NCI-H128 (cell line): ENCODE measurements around the gene INTS1.
"Not testable (repeated sequence)": the region's sequence is repeated elsewhere in the genome, so short reads cannot be mapped to it uniquely, and the experiment has no call there.

ENCODE experiments used
- DNase-seq: peaks from one replicate; lab custom pipeline; 2025; ENCODE audit not compliant: unreplicated experiment; lab: John Stamatoyannopoulos, UW

The INTS1 gene

DNA sequence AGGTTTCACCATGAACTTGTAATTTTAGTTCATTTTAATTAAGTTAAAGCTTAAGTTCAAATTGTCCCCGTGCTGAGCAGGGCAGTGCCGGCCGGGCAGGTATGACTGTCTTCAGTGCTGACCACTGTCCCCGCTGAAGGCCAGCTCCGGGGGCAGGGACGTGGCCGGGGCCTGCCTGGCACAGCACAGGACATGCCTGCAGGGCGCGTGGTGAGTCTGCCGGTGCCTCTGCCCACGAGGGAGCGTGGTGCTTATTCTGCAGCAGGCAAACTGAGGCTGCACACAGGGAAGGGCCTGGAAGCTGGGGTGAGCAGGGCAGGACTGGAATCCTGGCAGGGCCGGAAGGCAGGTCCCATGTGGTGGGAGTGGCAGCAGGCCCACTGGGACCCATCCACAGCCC is 54.7 kb downstream of the INTS1 start:
- DNase-seq, result no peak

GRCh38 chr7:1448958-1449357 is 55.2 kb downstream of the INTS1 start:
- no peak for DNase-seq

DNA sequence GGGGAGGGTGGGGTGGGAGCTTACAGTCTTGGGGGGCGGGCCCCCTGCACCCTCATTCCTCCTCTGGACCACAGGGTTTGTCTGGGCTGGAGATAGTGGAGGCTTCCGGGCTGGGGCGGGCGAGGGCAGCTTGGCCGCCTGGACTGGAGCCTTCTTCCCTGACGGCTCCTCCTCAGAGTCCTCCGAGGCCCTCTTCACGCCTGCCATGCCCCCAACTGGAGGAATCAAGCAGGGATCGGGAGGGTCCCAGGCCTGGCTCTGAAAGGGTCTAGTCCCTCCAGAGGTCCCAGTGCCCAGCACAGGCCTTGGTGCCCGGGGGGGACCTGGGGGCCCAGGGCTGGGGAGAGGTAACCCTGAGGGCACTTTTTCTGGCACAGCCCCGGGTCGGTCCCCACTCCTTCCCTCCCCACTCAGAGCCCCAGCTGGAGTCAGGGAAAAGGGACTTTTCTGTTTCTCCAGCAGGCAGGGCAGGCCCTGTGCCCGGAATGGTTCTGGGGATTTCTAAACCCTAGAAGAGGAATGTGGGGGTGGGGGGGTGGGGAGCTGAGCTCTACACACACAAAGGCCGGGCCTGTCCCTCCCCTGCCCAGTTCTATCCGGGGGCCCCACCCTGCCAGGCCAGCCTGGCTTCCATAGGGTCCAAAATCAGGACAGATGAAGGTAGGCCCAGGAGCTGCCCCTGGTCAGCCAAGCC is 56.5 kb downstream of the INTS1 start:
- DNase-seq, result no peak

DNA sequence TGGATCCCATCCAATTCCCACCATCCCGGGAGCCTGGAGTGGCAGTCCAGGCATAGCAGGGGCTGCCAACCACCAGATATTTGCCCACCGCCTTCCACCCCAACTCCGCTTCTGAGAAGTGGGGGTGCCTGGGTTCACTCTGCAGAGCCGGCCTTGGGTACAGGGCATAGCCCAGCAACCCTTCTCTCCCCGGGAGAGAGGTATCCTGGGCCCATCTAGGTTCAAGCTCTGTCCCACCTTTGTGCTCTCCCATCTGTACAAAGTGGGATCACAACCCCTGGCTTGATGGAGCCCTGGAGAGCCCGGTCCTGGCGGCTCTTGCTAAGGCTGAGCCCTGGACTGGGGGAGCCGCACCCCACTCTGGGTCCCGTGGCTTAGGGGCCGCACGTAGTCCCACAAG is 57.1 kb downstream of the INTS1 start:
- no peak for DNase-seq

GRCh38 chr7:1446620-1447032 is 57.6 kb downstream of the INTS1 start:
- no peak for DNase-seq

DNA sequence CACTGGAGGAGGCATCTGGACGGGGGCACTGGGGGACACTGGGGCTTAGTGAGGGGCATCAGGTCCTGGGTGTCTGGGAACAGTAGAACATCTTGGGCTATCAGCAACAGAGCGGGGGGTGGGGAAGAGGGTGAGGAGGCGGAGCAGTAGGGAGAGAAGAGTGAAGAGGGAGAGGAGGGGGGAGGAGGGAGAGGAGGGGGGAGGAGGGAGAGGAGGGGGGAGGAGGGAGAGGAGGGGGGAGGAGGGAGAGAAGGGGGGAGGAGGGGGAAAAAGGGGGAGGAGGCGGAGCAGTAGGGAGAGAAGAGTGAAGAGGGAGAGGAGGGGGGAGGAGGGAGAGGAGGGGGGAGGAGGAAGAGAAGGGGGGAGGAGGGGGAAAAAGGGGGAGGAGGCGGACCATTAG is 58.2 kb downstream of the INTS1 start:
- not testable (repeated sequence) for DNase-seq

GRCh38 chr7:1445341-1445740 is 58.8 kb downstream of the INTS1 start:
- DNase-seq, result no peak

DNA sequence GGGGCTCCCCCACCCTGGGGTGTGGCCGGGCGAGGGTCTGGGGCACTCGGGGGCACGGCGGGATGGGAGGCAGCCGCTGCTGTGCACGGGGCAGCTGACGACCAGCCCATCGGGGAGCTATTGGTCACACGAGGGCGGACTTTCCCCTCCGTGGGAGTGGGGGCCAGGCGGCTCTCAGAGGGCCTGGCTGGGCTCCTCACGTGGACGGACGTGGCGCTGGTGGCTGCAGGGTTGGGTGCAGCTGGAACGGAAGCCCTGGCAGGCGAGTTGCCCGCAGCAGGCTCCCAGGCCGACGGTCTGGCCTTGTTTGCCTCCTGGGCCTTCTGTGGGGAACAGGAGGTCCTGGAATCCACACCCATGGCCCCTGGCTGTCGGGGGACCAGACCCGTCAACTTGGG is 59.3 kb downstream of the INTS1 start:
- DNase-seq, result no peak

DNA sequence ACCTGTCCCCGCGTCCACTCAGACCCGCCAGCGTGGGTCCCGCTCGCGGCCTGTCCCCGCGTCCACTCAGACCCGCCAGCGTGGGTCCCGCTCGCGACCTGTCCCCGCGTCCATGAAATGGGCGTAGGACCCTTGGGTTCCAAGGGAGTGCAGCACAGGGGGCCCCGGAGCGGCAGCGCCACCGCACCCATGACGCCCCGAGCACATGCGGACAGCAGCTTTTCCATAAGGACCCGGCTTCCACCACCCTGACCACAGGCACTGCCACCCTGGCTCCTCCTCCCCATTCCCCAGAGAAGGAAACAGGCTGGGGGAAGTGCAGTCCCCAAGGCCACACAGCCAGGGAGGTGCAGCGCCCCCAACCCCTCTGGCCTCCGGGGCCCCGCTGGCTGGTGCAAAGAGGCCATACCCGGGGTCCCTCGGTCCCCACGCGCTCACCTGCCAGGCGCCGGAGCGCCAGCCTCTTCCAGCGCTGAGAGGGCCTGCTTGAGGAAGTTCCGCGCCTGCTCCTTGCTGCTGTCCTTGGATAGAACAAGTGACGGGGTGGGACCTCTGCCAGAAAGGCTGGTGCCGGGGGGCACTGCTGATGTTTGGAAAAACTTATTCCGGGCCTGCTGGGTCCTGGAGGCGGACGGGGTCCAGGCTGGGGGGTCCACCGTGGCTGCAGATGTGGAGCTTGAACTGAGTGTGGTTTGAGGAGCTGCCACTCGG is 59.8 kb downstream of the INTS1 start:
- DNase-seq, result no peak

- not testable (repeated sequence) for DNase-seq
Measured at GRCh38 chr7:1443587-1444200, 60.5 kb downstream of the INTS1 start.

- no peak for DNase-seq
Measured at GRCh38 chr7:1442355-1443124, 61.6 kb downstream of the INTS1 start.

DNA sequence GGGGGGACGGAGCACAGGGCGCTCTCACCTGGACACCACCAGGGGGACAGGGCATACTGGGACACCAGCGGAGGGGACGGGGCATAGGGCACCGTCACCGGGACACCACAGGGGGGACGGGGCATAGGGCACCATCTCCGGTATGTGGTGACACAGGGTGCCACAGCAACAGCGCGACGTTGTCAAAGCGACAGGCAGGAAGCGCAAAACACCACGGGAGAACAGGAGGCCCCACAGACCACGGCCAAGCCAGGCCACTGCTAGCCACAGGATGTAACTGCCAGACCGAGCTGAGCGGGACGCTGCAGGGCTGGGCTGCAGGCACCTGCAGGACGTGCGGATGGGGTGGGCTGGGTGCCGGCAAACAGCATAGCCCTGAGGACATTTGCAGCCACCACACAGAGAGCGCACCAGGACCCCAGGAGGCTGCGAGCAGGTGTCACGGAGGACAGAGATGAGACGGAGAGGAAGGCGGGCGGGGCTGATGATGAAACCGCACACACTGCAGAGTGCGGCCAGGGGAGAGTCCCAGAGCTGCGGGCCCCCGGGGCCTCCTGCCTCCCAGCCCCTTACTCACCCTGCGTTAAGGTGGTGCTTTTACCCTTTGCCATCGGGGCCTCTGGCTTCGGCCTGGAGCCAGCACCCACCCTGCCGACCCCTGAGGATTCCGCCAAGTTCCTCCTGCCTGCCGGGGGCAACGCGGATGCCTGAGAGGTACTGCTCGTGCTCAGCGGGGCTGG is 62.4 kb downstream of the INTS1 start:
- DNase-seq, result no peak

GRCh38 chr7:1440620-1441019 is 63.6 kb downstream of the INTS1 start:
- no peak for DNase-seq

DNA sequence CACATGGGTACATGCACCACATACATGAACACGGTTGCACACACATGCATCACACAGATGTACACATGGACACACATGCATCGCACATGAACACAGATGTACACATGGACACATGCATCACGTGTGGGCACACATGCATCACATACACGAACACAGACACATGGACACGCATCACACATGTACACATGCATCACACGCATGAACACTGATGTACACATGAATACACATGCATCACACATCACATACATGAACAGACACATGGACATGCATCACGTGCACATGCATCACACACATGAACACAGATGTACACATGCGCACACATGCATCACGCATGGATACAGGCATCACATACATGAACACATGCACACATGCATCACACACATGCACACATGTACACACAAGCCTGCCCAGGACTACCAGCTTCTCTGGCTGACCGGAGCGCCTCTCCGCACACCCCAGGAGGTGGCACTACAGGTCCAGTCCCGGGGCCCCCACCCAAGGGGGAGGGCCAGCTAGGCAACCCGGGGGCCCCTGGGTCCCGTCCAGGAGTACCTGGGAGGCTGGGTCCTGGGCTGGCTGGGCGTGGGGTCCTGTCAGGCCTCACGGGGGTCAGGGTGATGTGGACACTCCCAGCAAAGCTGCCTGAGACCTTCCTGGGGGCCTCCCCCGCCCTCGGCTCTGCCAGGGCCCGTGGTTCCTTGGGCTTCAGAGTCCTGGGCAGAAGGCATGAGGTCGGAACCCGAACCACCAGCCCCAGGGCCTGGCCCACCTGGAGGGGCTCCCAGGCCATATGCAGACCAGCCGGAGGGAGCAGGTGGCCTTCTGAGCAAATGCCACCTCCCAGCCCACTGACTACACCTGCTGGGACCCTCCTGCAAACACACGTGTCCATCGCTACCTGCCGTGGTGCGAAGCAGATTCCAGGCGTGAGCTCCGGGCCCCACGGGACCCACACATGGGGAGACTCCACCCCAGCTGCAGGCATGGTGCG is 64.5 kb downstream of the INTS1 start:
- DNase-seq, result no peak

DNA sequence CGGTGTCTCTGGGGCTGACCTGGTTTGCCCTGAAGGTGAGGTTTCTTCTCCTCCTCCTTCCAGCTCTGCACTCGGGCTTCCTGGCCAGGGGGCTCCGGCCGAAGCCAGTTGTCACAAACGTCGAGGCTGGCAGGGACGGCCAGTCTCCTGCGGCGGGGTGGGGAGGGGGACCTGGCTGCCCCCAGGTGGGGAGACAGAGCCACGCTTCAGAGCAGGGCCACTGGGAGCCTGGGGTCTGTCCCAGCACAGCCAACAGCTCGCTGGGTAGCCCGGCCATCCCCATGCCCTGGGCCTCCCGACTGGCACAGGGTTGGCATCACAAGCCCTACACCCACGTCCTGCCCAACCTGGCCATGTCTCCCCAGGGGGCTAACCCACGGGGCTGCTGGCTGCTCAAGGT is 65.4 kb downstream of the INTS1 start:
- no peak for DNase-seq

DNA sequence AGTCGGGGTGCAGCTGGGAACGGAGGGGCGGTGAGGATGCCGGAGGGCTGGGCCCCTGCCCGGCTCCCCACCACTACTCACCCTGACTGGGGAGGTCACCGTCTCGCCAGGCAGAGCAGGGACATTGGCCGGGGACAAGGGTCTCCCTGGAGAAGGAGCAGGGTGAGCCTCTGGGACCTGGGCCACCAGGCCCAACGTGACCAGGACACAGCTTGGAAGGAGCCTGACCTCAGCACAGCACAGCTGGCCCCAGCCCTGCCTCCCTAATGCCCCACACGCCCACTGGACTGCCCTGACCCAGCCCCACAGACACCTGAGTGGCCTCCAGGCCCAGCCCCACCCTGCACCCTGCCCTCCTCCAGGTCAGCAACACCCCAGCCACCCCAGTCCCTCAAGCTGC is 66.0 kb downstream of the INTS1 start:
- DNase-seq, result no peak

DNA sequence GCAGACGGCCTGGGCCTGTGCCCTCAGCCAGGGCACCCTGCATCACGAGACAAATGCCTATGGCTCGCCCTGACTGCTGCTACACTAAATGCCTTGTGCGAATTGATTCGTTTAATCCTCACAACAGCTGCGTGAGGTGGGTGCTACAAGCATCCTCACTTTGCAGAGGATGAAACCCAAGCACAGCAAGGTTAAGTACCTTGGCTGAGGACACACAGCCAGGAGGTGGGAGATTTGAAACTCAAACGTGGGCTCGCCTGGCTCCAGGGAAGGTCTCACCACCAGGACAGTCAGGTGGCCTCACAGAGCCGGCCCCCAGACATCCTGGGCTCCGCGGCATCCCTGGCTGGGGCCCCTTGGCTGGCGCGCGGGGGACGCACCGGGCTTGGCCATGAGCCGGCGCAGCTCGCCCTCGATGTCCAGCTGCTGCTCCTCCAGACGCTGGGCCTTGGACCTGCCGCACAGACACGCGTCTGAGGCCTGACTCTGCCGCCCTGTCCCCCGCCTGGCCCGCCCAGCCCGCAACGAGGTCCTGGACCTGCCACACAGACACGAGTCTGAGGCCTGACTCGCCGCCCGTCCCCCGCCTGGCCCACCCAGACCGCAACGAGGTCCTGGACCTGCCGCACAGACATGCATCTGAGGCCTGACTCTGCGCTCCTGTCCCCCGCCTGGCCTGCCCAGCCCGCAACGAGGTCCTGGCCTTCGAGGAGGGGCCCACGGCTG is 66.9 kb downstream of the INTS1 start:
- DNase-seq, result no peak

DNA sequence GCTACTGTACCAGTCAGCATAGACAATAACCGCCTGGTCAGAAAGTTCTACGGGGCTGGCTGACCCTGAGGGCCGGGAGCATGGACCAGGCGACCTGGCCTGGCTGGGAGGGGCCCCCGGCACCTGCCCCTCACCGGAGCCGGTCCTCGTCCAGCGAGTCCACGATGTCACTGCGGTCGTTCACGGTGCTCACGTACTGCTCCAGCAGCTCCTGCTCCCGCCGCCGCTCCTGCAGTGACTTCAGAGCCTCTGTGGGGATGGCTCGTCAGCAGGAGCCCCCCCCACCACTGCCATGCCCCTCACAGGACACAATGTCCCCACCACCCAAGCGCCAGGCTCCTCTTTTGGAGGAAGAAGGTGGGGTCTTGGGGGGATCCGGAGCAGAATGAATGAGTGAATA is 67.6 kb downstream of the INTS1 start:
- no peak for DNase-seq
